Measurements from ENCODE around the gene COX19.

The COX19 gene

GRCh38 chr7:916291-916941 is 58.9 kb downstream of the COX19 start:
- ATAC-seq (no peak), DNase-seq (no peak)
- H3K27me3 Mint-ChIP-seq = no peaks in the 10 kb centered on the region
- H3K27ac Mint-ChIP-seq = peak overlapping the region in 1 of 2 donors; percentile 87
- peaks cover 46% of the 10 kb centered on the region for H3K4me1 Mint-ChIP-seq
- H3K9me3 Mint-ChIP-seq = no peaks in the 10 kb centered on the region
- H3K4me3 Mint-ChIP-seq = no peak overlapping the region
